ENCODE data around the gene IGDCC3.

The IGDCC3 gene

DNA sequence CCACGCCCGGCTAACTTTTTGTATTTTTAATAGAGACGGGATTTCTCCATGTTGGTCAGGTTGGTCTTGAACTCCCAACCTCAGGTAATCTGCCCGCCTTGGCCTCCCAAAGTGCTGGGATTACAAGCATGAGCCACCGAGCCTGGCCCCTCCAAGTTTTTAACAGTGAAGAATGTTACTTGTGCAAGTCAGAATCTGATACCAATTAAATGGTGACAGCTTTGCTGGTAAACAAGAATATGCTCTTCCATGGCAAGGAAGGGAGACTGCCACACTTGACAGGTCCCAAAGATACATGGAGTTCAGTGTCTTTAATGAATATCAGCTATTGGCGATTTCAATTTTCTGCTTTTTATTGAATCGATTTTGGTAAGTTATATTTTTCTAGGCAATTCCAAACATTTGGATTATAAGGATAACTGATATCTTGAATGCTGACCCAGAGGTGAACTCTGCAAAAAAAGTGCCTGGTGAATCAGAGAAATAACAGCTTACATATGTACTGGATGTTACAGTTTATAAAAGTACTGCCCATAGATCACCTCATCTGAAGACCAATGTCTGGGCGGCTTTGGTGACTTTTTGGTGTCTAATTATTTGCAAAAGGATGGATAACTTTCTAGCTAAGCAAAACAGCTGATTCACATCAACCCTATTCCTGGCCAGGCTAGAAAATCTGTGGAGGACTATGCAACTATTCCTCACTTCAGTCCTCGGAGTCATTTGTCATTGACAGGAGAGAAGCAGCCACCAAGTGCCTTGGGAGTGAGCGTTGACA is 92.3 kb downstream of the IGDCC3 start:
- DNase-seq (ENCODE audit: low read depth, low spot score): no peak
- peak overlapping the region; percentile 83 for H3K4me3 ChIP-seq (ENCODE audit: low read length)

DNA sequence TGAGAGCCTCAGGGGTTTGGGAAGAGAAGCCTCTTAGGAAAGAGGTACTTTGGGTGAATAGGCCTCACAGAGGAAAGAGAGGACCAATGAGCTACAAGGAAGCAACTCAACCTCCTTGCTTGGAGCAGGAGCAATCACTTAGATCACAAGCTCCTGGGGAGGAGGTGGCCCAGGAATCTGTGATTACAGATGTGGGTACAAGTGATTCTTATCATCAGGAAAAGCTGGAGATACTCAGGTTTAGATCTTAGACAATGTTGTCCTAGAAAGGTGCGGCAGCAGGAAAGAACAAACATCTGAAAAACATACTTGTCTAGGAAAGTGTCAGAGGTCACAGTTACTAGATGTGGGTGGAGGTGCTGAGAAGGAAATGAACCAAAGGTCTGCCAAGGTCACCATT is 99.3 kb downstream of the IGDCC3 start:
- DNase-seq (ENCODE audit: low read depth, low spot score): no peak

More for the DNA sequence above, 99.3 kb downstream of the IGDCC3 start:
- H3K4me3 ChIP-seq (ENCODE audit: low read length): no peak overlapping the region

Data from Jurkat, Clone E6-1 (cell line).